ENCODE data around the gene FANCC. TPM values are rescaled to one million over a fixed set of nuclear protein-coding genes. Genes with fewer than 3 reads are reported as not detected.

The FANCC gene
- total RNA-seq, 1 experiment from 2014 or later, result 19.4 TPM

GRCh38 chr9:95138474-95138873 lies 179.0 kb downstream of the FANCC start:
- Histone ChIP-seq H3K9me3 (ENCODE audit: control insufficient read depth in 1 of 2, insufficient read depth in 1 of 2, low read depth in 1 of 2, low read length in 2 of 2) (no peaks in the 10 kb centered on the region), H3K79me2 (ENCODE audit: insufficient read depth, low read length) (no peaks in the 10 kb centered on the region), H3K4me2 (ENCODE audit: low read length) (no peak overlapping the region), H4K20me1 (ENCODE audit: insufficient read depth) (no peaks in the 10 kb centered on the region), H3K36me3 (ENCODE audit: control insufficient read depth in 1 of 2, insufficient read depth in 2 of 2, low read length in 2 of 2) (no peaks in the 10 kb centered on the region), H3K27ac (ENCODE audit: low read depth, low read length) (no peak overlapping the region), H3K4me3 (replicated peaks in 1 of 2; ENCODE audit: low read depth in 1 of 2, low read length in 2 of 2) (no peak overlapping the region), H3K9ac (ENCODE audit: low read length) (no peak overlapping the region), H3K27me3 (ENCODE audit: insufficient read depth, low read length) (no peaks in the 10 kb centered on the region), H3K4me1 (ENCODE audit: control insufficient read depth in 1 of 2, insufficient read depth in 2 of 2, low read length in 2 of 2) (no peaks in the 10 kb centered on the region), H2AFZ (ENCODE audit: low read depth, low read length, poor library complexity, severe bottlenecking) (no peak overlapping the region), H3K9me2 (ENCODE audit: insufficient read depth) (no peaks in the 10 kb centered on the region)
- no TSS peak for BruUV-seq (replicated peaks)
- ATAC-seq (no peak), DNase-seq (ENCODE audit: low read depth, low spot score) (no peak)
- POLR2A ChIA-PET, result no interaction called here
- intact Hi-C loops (cut with micrococcal nuclease), result loop anchor here (10.0 kb wide), 1 partner anchor 584 kb away; the partner anchor contains the start of gene PCAT7
- RAD21 ChIA-PET (ENCODE audit: low non-redundant PET in 1 of 2, low total read pairs in 2 of 2, uncharacterized antibody in 2 of 2, unreplicated experiment in 2 of 2), result no interaction called here
- TF ChIP-seq CEBPB (IDR thresholded peaks at IDR 0.05; ENCODE audit: low read depth) (no peak), SRF (IDR thresholded peaks at IDR 0.05; ENCODE audit: low read depth) (no peak), CTCF (IDR thresholded peaks at IDR 0.05 in 2 of 3, conservative IDR thresholded peaks at IDR 0.05 in 1 of 3; ENCODE audit: borderline replicate concordance in 1 of 3, insufficient read depth in 1 of 3, low read depth in 2 of 3, low read length in 2 of 3) (no peak), JUND (IDR thresholded peaks at IDR 0.05) (no peak), CBX3 (IDR thresholded peaks at IDR 0.05; ENCODE audit: low read depth) (no peak), RAD21 (IDR thresholded peaks at IDR 0.05; ENCODE audit: low read depth) (no peak), EGR1 (IDR thresholded peaks at IDR 0.05; ENCODE audit: low read depth) (no peak), MAX (IDR thresholded peaks at IDR 0.05) (no peak), SP1 (IDR thresholded peaks at IDR 0.05; ENCODE audit: low read depth) (no peak), ATF3 (IDR thresholded peaks at IDR 0.05) (no peak), ZFX (IDR thresholded peaks at IDR 0.05) (no peak), TCF7L2 (IDR thresholded peaks at IDR 0.05; ENCODE audit: borderline replicate concordance, extremely low read depth, insufficient read depth, insufficient read length) (no peak), POLR2AphosphoS5 (IDR thresholded peaks at IDR 0.05; ENCODE audit: low read depth, low read length) (no peak), REST (IDR thresholded peaks at IDR 0.05; ENCODE audit: low read depth) (no peak), POLR2A (IDR thresholded peaks at IDR 0.05; ENCODE audit: borderline replicate concordance, extremely low read depth, insufficient read depth, insufficient read length) (no peak), YY1 (IDR thresholded peaks at IDR 0.05; ENCODE audit: extremely low read depth, insufficient replicate concordance, low read depth, low read length) (no peak)
- TF ChIP-seq, protein P1, sequence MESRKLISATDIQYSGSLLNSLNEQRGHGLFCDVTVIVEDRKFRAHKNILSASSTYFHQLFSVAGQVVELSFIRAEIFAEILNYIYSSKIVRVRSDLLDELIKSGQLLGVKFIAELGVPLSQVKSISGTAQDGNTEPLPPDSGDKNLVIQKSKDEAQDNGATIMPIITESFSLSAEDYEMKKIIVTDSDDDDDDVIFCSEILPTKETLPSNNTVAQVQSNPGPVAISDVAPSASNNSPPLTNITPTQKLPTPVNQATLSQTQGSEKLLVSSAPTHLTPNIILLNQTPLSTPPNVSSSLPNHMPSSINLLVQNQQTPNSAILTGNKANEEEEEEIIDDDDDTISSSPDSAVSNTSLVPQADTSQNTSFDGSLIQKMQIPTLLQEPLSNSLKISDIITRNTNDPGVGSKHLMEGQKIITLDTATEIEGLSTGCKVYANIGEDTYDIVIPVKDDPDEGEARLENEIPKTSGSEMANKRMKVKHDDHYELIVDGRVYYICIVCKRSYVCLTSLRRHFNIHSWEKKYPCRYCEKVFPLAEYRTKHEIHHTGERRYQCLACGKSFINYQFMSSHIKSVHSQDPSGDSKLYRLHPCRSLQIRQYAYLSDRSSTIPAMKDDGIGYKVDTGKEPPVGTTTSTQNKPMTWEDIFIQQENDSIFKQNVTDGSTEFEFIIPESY (IDR thresholded peaks at IDR 0.05; ENCODE audit: extremely low read depth, insufficient replicate concordance, low read length), result no peak
- CTCF ChIA-PET, result interaction anchor here (1.1 kb wide), 1 partner anchor 11 kb away, joined by 3 read pairs; no protein-coding TSS in a partner anchor
